IPS-15b (cell line): ENCODE results near the gene LCE3E.
"Not testable (repeated sequence)": the region's sequence is repeated elsewhere in the genome, so short reads cannot be mapped to it uniquely, and the experiment has no call there.

Experiments used
- H3K27me3 ChIP-seq: one replicate; pipeline ENCODE4 v1.6.1; 2013; ENCODE audit warnings: low read length; ENCODE audit not compliant: control insufficient read depth, insufficient read depth
- H3K36me3 ChIP-seq: one replicate; pipeline ENCODE4 v1.6.1; 2013; ENCODE audit warnings: low read length; ENCODE audit not compliant: control insufficient read depth, insufficient read depth
- H3K4me1 ChIP-seq: one replicate; pipeline ENCODE4 v1.6.1; 2013; ENCODE audit warnings: mild to moderate bottlenecking, low read length; ENCODE audit not compliant: control insufficient read depth, insufficient read depth
- H3K4me3 ChIP-seq: one replicate; pipeline ENCODE4 v1.5.1; 2013; ENCODE audit warnings: low read depth, low read length
- H3K9ac ChIP-seq: one replicate; pipeline ENCODE4 v1.6.1; 2013; ENCODE audit warnings: low read depth, mild to moderate bottlenecking, low read length
- H3K9me3 ChIP-seq: one replicate; pipeline ENCODE4 v1.6.1; 2013; ENCODE audit warnings: mild to moderate bottlenecking, low read length; ENCODE audit not compliant: control insufficient read depth, insufficient read depth

LCE3E gene, protein sequence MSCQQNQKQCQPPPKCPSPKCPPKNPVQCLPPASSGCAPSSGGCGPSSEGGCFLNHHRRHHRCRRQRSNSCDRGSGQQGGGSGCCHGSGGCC

GRCh38 chr1:152566681-152567080, at the start of gene LCE3E:
TSS of gene LCE3E (minus strand) at chr1:152566780. CDS start at chr1:152566208, 572 bp downstream.
- peaks cover 7% of the 10 kb centered on the region for H3K9me3 ChIP-seq
- no peaks in the 10 kb centered on the region for H3K27me3 ChIP-seq
- H3K4me3 ChIP-seq: no peak within 1 kb of the TSS
- H3K4me1 ChIP-seq: no peaks in the 10 kb centered on the region
- no peak within 1 kb of the TSS for H3K9ac ChIP-seq
- no peaks in the 10 kb centered on the region for H3K36me3 ChIP-seq

DNA sequence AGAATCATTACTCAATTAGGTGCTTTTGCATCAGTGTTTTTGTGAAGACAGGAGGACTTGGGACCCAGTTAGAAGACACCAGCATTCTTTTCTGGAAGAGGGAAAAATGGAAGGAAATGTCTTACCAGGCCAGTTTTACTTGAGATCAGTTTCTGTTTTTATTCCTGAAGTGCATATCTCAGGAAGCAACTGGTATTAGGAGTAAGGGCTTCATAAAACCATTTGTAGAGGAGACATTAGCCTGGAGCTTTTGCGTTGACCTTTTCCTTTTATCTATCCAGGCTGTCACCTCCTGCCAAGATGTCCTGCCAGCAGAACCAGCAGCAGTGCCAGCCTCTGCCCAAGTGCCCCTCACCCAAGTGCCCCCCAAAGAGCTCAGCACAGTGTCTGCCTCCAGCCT, 46.9 kb upstream of the LCE3E start, which contains the start of gene LCE3B:
Gene LCE3B, plus strand, starts transcription at position 301 of the 400 bp plus-strand sequence. Its CDS starts 0 bp downstream, at position 301.
- Histone ChIP-seq H3K4me1 (no peaks in the 10 kb centered on the region), H3K9ac (no peak within 1 kb of the TSS), H3K36me3 (no peaks in the 10 kb centered on the region), H3K27me3 (no peaks in the 10 kb centered on the region), H3K9me3 (peaks cover 2% of the 10 kb centered on the region), H3K4me3 (no peak within 1 kb of the TSS)

GRCh38 chr1:152599934-152600333, 33.4 kb upstream of the LCE3E start, which contains the start of gene LCE3C:
TSS of gene LCE3C (plus strand) at chr1:152600234. CDS start at chr1:152600732, 498 bp downstream.
- no peaks in the 10 kb centered on the region for H3K27me3 ChIP-seq
- no peak within 1 kb of the TSS for H3K4me3 ChIP-seq
- no peaks in the 10 kb centered on the region for H3K9me3 ChIP-seq
- no peaks in the 10 kb centered on the region for H3K4me1 ChIP-seq
- H3K9ac ChIP-seq: no peak within 1 kb of the TSS
- no peaks in the 10 kb centered on the region for H3K36me3 ChIP-seq

DNA sequence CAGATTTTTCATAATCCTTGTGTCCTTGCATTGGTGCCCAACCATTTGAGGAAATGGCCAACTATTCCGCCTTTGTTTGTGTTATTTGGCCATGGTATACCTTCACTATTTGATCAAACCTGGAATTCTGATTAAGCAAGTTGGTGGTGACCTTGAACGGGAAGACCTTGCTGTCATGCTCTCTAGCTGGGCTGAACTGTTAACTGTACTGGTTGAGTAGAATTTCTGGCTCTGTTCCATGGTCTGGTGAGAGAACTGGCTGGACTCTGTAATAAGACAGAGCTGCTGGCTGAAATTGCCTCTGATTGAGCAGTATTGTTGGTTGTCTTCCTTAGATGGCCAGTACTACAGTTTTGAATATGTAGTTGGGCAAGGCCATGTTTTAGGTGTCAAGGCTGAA, 30.4 kb upstream of the LCE3E start:
- H3K9me3 ChIP-seq: no peaks in the 10 kb centered on the region

DNA sequence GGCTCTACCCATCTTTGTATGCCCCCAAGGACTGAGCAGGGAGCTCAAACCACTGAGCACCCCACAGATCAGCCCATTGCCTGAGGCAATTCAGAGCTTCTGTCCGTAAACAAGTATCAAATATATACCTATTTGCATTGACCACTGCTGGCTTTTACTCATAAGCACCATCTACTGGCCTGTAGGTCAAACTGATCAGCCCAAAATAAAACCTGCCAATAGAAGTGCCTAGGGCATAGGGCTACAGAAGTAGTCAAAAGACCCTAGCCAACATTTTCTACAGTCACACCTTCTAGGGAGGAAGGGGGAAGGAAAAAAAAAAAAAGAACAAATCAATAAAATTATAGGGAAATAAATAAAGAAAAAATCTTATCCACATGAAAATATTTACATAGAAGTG, 19.0 kb upstream of the LCE3E start:
- Histone ChIP-seq H3K27me3 (no peaks in the 10 kb centered on the region), H3K9ac (no peak overlapping the region), H3K36me3 (no peaks in the 10 kb centered on the region), H3K4me1 (no peaks in the 10 kb centered on the region), H3K9me3 (peaks cover 8% of the 10 kb centered on the region), H3K4me3 (no peak overlapping the region)

More for the DNA sequence above, 30.4 kb upstream of the LCE3E start:
- Histone ChIP-seq H3K4me1 (no peaks in the 10 kb centered on the region), H3K4me3 (no peak overlapping the region), H3K36me3 (no peaks in the 10 kb centered on the region), H3K9ac (no peak overlapping the region), H3K27me3 (no peaks in the 10 kb centered on the region)

GRCh38 chr1:152582647-152583046, 16.1 kb upstream of the LCE3E start:
- peaks cover 11% of the 10 kb centered on the region for H3K9me3 ChIP-seq
- no peaks in the 10 kb centered on the region for H3K27me3 ChIP-seq
- H3K9ac ChIP-seq: no peak overlapping the region
- H3K4me1 ChIP-seq: no peaks in the 10 kb centered on the region
- H3K36me3 ChIP-seq: no peaks in the 10 kb centered on the region
- no peak overlapping the region for H3K4me3 ChIP-seq

DNA sequence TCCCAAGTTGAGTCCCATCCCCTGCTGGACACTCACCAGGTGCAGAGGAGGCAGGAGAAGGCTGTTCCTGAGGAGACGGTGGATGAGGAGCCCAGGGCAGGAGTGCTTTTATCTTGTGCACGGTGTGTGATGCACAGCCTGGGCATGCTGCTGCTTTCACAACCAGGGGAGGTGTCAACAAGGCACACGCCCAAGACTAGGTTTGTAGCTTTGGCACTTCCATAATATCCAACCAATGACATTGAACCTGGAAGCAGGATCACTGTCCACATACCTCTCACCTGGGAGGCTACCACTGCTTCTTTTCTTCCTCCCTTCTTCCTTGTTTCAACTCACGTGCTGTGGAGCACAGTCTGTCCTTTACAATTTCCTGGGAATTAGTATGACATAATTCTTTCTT, 13.9 kb upstream of the LCE3E start, which contains the start of gene LCE3D:
Gene LCE3D, minus strand, starts transcription at position 84 of the 400 bp plus-strand sequence. CDS start 580 bp downstream, outside the sequence.
- no peaks in the 10 kb centered on the region for H3K4me1 ChIP-seq
- H3K27me3 ChIP-seq: no peaks in the 10 kb centered on the region
- H3K36me3 ChIP-seq: no peaks in the 10 kb centered on the region
- H3K9me3 ChIP-seq: peaks cover 14% of the 10 kb centered on the region
- H3K4me3 ChIP-seq: no peak within 1 kb of the TSS
- no peak within 1 kb of the TSS for H3K9ac ChIP-seq

DNA sequence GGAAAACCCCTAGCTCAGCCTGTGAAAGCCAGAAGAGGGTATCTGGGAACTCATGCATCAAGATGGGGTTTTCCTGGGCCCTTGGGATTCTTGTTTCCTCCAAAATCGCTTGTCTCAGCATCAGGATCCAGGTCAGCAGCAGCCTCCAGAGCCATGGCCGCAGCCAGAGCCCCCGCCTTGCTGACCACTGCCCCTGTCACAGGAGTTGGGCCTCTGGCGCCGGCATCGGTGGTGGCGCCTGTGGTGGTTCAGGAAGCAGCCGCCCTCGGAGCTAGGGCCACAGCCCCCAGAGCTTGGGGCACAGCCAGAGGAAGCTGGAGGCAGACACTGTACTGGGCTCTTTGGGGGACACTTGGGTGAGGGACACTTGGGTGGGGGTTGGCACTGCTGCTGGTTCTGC, 12.9 kb upstream of the LCE3E start:
- H3K4me3 ChIP-seq, H3K27me3 ChIP-seq, H3K9ac ChIP-seq, H3K36me3 ChIP-seq, H3K4me1 ChIP-seq: not testable (repeated sequence)
- H3K9me3 ChIP-seq: peaks cover 14% of the 10 kb centered on the region

GRCh38 chr1:152577168-152577567, 10.6 kb upstream of the LCE3E start:
- no peaks in the 10 kb centered on the region for H3K36me3 ChIP-seq
- no peaks in the 10 kb centered on the region for H3K27me3 ChIP-seq
- H3K9me3 ChIP-seq: peaks cover 23% of the 10 kb centered on the region
- H3K4me3 ChIP-seq: no peak overlapping the region
- no peaks in the 10 kb centered on the region for H3K4me1 ChIP-seq
- no peak overlapping the region for H3K9ac ChIP-seq

DNA sequence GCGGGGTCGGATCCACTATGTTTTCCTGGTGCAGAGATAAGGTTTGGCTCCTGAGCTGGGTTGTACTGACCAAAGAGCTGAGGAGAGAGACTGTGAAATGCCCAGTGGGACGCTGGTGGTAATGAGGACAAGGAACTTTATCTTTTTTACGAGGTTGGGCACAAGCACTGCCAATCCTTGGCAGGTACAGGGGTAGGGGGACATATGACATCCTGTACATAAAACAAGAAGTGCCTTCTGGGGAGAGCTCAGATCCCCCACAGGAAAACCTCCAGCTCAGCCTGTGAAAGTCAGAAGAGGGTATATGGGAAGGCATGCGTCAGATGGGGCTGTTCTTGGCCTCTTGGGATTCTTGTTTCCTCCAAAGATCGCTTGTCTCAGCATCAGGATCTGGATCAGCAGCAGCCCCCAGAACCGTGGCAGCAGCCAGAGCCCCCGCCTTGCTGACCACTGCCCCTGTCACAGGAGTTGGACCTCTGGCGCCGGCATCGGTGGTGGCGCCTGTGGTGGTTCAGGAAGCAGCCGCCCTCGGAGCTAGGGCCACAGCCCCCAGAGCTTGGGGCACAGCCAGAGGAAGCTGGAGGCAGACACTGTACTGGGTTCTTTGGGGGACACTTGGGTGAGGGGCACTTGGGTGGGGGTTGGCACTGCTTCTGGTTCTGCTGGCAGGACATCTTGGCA, 905 bp downstream of the LCE3E start:
- H3K4me1 ChIP-seq: no peaks in the 10 kb centered on the region
- H3K9ac ChIP-seq: no peak overlapping the region
- peaks cover 13% of the 10 kb centered on the region for H3K9me3 ChIP-seq
- no peak overlapping the region for H3K4me3 ChIP-seq
- H3K27me3 ChIP-seq: no peaks in the 10 kb centered on the region
- no peaks in the 10 kb centered on the region for H3K36me3 ChIP-seq

DNA sequence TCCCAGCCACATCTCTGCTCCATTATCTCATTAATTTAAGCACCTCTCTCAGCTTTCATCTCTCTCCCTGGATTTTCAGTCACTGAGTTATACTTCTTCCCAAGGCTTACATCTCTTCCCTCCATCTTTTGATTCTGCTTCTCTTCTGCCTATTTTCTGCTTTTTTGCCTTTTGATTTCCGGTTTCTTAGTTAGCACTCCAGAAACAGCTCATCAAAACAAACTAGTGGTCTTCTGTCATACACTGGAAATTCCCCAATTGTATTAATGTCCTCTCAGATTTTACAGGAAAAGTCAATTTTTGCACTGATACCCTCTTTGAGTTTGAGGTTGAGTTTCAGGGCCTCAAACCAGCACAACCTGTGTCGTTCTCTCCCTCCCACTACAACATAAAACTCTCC, 1.5 kb downstream of the LCE3E start:
- peaks cover 13% of the 10 kb centered on the region for H3K9me3 ChIP-seq
- H3K9ac ChIP-seq: no peak overlapping the region
- no peak overlapping the region for H3K4me3 ChIP-seq
- H3K4me1 ChIP-seq: no peaks in the 10 kb centered on the region
- no peaks in the 10 kb centered on the region for H3K36me3 ChIP-seq
- no peaks in the 10 kb centered on the region for H3K27me3 ChIP-seq

GRCh38 chr1:152548358-152548757, 18.2 kb downstream of the LCE3E start:
- not testable (repeated sequence) for H3K27me3 ChIP-seq, H3K4me3 ChIP-seq, H3K9me3 ChIP-seq, H3K36me3 ChIP-seq, H3K4me1 ChIP-seq, H3K9ac ChIP-seq
